H9 (cell line): ENCODE data around the gene HSDL2. TPM values are rescaled to one million over a fixed set of nuclear protein-coding genes. Genes with fewer than 3 reads are reported as not detected.

Source experiments
- DNase-seq: peaks from one replicate; pipeline ENCODE4 v3.0.0-alpha.2; 2017
- H2AFZ ChIP-seq: one replicate; pipeline ENCODE4 v1.6.1; 2013; ENCODE audit warnings: mild to moderate bottlenecking, low read length, control low read depth, moderate library complexity
- H2AK5ac ChIP-seq: 2 replicates; pipeline ENCODE4 v1.6.1; 2013; ENCODE audit warnings: low read length, control low read depth, mixed read lengths; ENCODE audit not compliant: insufficient read length
- H2BK120ac ChIP-seq: one replicate; pipeline ENCODE4 v1.6.1; 2013; ENCODE audit warnings: low read depth, mild to moderate bottlenecking, low read length, control low read depth, inconsistent platforms; ENCODE audit not compliant: poor library complexity, severe bottlenecking
- H2BK12ac ChIP-seq: 2 replicates; pipeline ENCODE4 v1.6.1; 2013; ENCODE audit warnings: low read length, control low read depth, mixed read lengths, low read depth; ENCODE audit not compliant: insufficient read length
- H2BK15ac ChIP-seq: 2 replicates; pipeline ENCODE4 v1.6.1; 2013; ENCODE audit warnings: low read depth, low read length, control low read depth
- H2BK20ac ChIP-seq: one replicate; pipeline ENCODE4 v1.6.1; 2013; ENCODE audit warnings: low read depth, mild to moderate bottlenecking, low read length, control low read depth, inconsistent platforms; ENCODE audit not compliant: poor library complexity, severe bottlenecking
- H2BK5ac ChIP-seq: 2 replicates; pipeline ENCODE4 v1.6.1; 2013; ENCODE audit warnings: low read length, control low read depth, mixed read lengths; ENCODE audit not compliant: insufficient read length
- H3K14ac ChIP-seq: 2 replicates; pipeline ENCODE4 v1.6.1; 2013; ENCODE audit warnings: low read length, control low read depth; ENCODE audit not compliant: insufficient read depth
- H3K18ac ChIP-seq: 2 replicates; pipeline ENCODE4 v1.6.1; 2013; ENCODE audit warnings: low read depth, mild to moderate bottlenecking, mixed read lengths, low read length, control low read depth; ENCODE audit not compliant: insufficient read length
- H3K23ac ChIP-seq: 2 replicates; pipeline ENCODE4 v1.6.1; 2013; ENCODE audit warnings: low read length, control low read depth, mixed read lengths, low read depth; ENCODE audit not compliant: insufficient read length
- H3K23me2 ChIP-seq: 2 replicates; pipeline ENCODE4 v1.6.1; 2013; ENCODE audit warnings: low read depth, mild to moderate bottlenecking, mixed read lengths, low read length, control low read depth; ENCODE audit not compliant: insufficient read length, poor library complexity, severe bottlenecking
- H3K27ac ChIP-seq: 2 replicates; pipeline ENCODE4 v1.5.1; 2013; ENCODE audit warnings: low read length, control low read depth, mixed read lengths, low read depth; ENCODE audit not compliant: insufficient read length
- H3K27me3 ChIP-seq: 2 replicates; pipeline ENCODE4 v1.6.1; 2013; ENCODE audit warnings: low read length, control low read depth, inconsistent platforms; ENCODE audit not compliant: insufficient read depth
- H3K4ac ChIP-seq: 2 replicates; pipeline ENCODE4 v1.6.1; 2013; ENCODE audit warnings: low read depth, mild to moderate bottlenecking, control low read depth, inconsistent platforms, low read length, moderate library complexity
- H3K4me1 ChIP-seq: 2 replicates; pipeline ENCODE4 v1.6.1; 2013; ENCODE audit warnings: low read length, control low read depth, inconsistent platforms; ENCODE audit not compliant: insufficient read depth
- H3K4me2 ChIP-seq: 2 replicates; pipeline ENCODE4 v1.6.1; 2013; ENCODE audit warnings: low read length, control low read depth, mixed read lengths; ENCODE audit not compliant: insufficient read length, insufficient read depth
- H3K56ac ChIP-seq: 2 replicates; pipeline ENCODE4 v1.6.1; 2013; ENCODE audit warnings: low read depth, mild to moderate bottlenecking, mixed read lengths, low read length, control low read depth; ENCODE audit not compliant: insufficient read length
- H3K79me1 ChIP-seq: 2 replicates; pipeline ENCODE4 v1.6.1; 2013; ENCODE audit warnings: low read depth, mild to moderate bottlenecking, moderate library complexity, low read length, control low read depth, inconsistent platforms; ENCODE audit not compliant: insufficient read depth, poor library complexity, severe bottlenecking
- H3K79me2 ChIP-seq: 2 replicates; pipeline ENCODE4 v1.6.1; 2013; ENCODE audit warnings: low read length, control low read depth, inconsistent platforms; ENCODE audit not compliant: insufficient read depth
- H3K9ac ChIP-seq: 2 replicates; pipeline ENCODE4 v1.6.1; 2013; ENCODE audit warnings: low read length, control low read depth, mixed read lengths; ENCODE audit not compliant: insufficient read length; ENCODE audit errors: extremely low read depth
- H3K9me3 ChIP-seq: one replicate; pipeline ENCODE4 v1.6.1; 2013; ENCODE audit warnings: low read depth, low read length, inconsistent platforms; ENCODE audit not compliant: control insufficient read depth
- H3T11ph ChIP-seq: one replicate; pipeline ENCODE4 v1.6.1; 2013; ENCODE audit warnings: mild to moderate bottlenecking, low read length, control low read depth, inconsistent platforms
- H4K20me1 ChIP-seq: one replicate; pipeline ENCODE4 v1.6.1; 2013; ENCODE audit not compliant: control insufficient read depth, insufficient read length, insufficient read depth
- H4K5ac ChIP-seq: 2 replicates; pipeline ENCODE4 v1.6.1; 2013; ENCODE audit warnings: low read depth, mild to moderate bottlenecking, mixed read lengths, low read length, control low read depth; ENCODE audit not compliant: insufficient read length
- H4K8ac ChIP-seq: replicated peaks from 2 replicates; pipeline ENCODE4 v1.6.1; 2013; ENCODE audit warnings: low read length, control low read depth, mixed read lengths, low read depth; ENCODE audit not compliant: insufficient read length
- H4K91ac ChIP-seq: 2 replicates; pipeline ENCODE4 v1.6.1; 2013; ENCODE audit warnings: low read depth, mild to moderate bottlenecking, moderate library complexity, mixed read lengths, low read length, control low read depth; ENCODE audit not compliant: insufficient read length
- H3K27ac Mint-ChIP-seq, 3 experiments: 2 replicates in 2 of 3; 3 replicates in 1 of 3; pipeline ENCODE4 v1.8.0; 2020 to 2021; ENCODE audit warnings: mixed read lengths in 3 of 3, mild to moderate bottlenecking in 1 of 3, moderate library complexity in 1 of 3
- H3K27me3 Mint-ChIP-seq: 2 replicates; pipeline ENCODE4 v1.8.0; 2021; ENCODE audit warnings: low read depth, mild to moderate bottlenecking, moderate library complexity, mixed read lengths
- H3K36me3 Mint-ChIP-seq, 3 experiments: 2 replicates in 2 of 3; 3 replicates in 1 of 3; pipeline ENCODE4 v1.8.0; 2020 to 2021; ENCODE audit warnings: low read depth in 3 of 3, mixed read lengths in 3 of 3; ENCODE audit not compliant: insufficient read depth in 1 of 3
- H3K4me1 Mint-ChIP-seq, 2 experiments: 2 replicates each; pipeline ENCODE4 v1.8.0; 2020; ENCODE audit warnings: mixed read lengths in 2 of 2
- H3K4me3 Mint-ChIP-seq, 2 experiments: 2 replicates in 1 of 2; 3 replicates in 1 of 2; pipeline ENCODE4 v1.8.0; 2020 to 2021; ENCODE audit warnings: mild to moderate bottlenecking in 2 of 2, mixed read lengths in 2 of 2, moderate library complexity in 1 of 2
- H3K9me3 Mint-ChIP-seq, 2 experiments: 2 replicates in 1 of 2; 3 replicates in 1 of 2; pipeline ENCODE4 v1.8.0; 2020; ENCODE audit warnings: mild to moderate bottlenecking in 2 of 2, mixed read lengths in 2 of 2, moderate library complexity in 1 of 2
- CTCF ChIP-seq: fragments of 200-600 bp; sonication (generic); conservative IDR thresholded peaks from 3 replicates; pipeline ENCODE4 v1.8.0; 2021; ENCODE audit warnings: antibody characterized with exemption, mild to moderate bottlenecking
- WGBS: extraction: QIAGEN DNeasy Blood & Tissue Kit; methylation state at CpG from one replicate; pipeline ENCODE4 v1.1.7; 2013; ENCODE audit warnings: missing lambda C conversion rate, low lambda C conversion rate, mixed read lengths; ENCODE audit not compliant: insufficient read length; ENCODE audit errors: extremely low coverage; 5-methylcytosine and 5-hydroxymethylcytosine counted together
- total RNA-seq: library from RNA; stranded (reverse); gene quantifications from 2 replicates; pipeline ENCODE4 v1.2.1, GENCODE V29; 2021

Gene HSDL2
- total RNA-seq, 1 experiment from 2014 or later = 16.6 TPM

DNA sequence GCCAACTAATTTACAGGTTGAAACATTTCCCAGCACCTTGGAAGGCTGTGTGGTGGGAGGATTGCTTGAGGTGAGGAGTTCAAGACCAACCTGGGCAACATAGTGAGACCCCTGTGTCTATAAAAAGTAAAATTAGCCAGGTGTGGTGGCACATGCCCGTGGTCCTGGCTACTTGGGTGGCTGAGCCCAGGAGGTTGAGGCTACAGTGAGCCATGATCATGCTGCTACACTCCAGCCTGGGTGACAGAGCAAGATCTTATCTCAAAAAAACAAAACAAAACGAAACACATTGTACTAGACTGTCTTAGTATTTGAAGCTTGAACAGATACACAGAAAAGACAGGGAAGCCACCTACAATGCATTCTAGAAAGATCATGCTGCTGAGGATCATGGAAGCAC lies 2.8 kb upstream of the HSDL2 start:
- no peak for TF ChIP-seq CTCF
- Histone ChIP-seq H3K4ac (no peak overlapping the region), H3K9me3 (no peaks in the 10 kb centered on the region), H3T11ph (no peak overlapping the region), H2BK20ac (no peak overlapping the region), H3K4me2 (no peak overlapping the region), H3K4me1 (no peaks in the 10 kb centered on the region; the same call in 1 of the 2 replicates), H3K14ac (no peak overlapping the region), H3K27me3 (no peaks in the 10 kb centered on the region), H4K20me1 (no peaks in the 10 kb centered on the region), H3K18ac (no peak overlapping the region), H2AK5ac (no peak overlapping the region), H3K79me1 (no peaks in the 10 kb centered on the region), H3K23ac (no peak overlapping the region), H4K5ac (no peak overlapping the region), H2BK5ac (no peak overlapping the region), H2BK120ac (no peak overlapping the region), H2BK15ac (no peak overlapping the region), H3K23me2 (peaks cover 10% of the 10 kb centered on the region), H3K27ac (no peak overlapping the region), H3K56ac (no peak overlapping the region), H3K79me2 (no peaks in the 10 kb centered on the region), H4K91ac (no peak overlapping the region), H4K8ac (no peak overlapping the region), H3K9ac (no peak overlapping the region), H2BK12ac (no peak overlapping the region), H2AFZ (no peak overlapping the region)
- no peaks in the 10 kb centered on the region; a peak in 2 of 5 replicates for H3K9me3 Mint-ChIP-seq
- peaks cover 25 to 29% of the 10 kb centered on the region in 2 experiments for H3K4me1 Mint-ChIP-seq
- no peaks in the 10 kb centered on the region for H3K27me3 Mint-ChIP-seq
- no CpG with 5 or more reads among the region's 2 CpGs for WGBS
- no peak overlapping the region for H3K4me3 Mint-ChIP-seq
- H3K36me3 Mint-ChIP-seq = peaks cover 0 to 10% (median 4%) of the 10 kb centered on the region in 3 experiments; a peak in 5 of 7 replicates
- no peak for DNase-seq
- H3K27ac Mint-ChIP-seq = no peak overlapping the region
